ENCODE data around the gene STARD9.

DNA sequence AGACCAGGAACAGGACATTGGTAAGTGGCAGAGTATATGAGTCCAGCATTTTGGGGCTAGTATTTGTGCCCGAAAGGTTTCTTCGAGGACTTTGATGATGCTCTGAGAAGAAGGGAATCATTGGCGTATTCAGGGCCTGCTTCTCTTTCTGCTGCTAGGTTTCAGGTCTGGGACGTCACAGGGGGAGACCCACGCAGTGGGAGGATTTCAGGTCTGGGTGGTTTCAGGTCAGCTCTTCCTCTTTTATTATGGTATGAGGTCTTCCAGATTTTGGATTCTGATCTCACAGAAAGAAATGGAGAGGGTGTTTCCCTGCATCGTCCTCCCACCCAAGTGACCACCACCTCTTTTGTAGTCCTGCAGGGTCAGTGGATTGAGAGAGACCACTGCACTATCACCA, 99.1 kb downstream of the STARD9 start:
- TF ChIP-seq, protein P1, sequence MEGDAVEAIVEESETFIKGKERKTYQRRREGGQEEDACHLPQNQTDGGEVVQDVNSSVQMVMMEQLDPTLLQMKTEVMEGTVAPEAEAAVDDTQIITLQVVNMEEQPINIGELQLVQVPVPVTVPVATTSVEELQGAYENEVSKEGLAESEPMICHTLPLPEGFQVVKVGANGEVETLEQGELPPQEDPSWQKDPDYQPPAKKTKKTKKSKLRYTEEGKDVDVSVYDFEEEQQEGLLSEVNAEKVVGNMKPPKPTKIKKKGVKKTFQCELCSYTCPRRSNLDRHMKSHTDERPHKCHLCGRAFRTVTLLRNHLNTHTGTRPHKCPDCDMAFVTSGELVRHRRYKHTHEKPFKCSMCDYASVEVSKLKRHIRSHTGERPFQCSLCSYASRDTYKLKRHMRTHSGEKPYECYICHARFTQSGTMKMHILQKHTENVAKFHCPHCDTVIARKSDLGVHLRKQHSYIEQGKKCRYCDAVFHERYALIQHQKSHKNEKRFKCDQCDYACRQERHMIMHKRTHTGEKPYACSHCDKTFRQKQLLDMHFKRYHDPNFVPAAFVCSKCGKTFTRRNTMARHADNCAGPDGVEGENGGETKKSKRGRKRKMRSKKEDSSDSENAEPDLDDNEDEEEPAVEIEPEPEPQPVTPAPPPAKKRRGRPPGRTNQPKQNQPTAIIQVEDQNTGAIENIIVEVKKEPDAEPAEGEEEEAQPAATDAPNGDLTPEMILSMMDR (conservative IDR thresholded peaks at IDR 0.05), result no peak
- TF ChIP-seq EZH2 (IDR thresholded peaks at IDR 0.05; ENCODE audit: low read depth), result no peak

All from PC-9 (cell line).